Iris pigment epithelial cell (primary cell): ENCODE measurements around the gene RIMKLA.

Experiments
- DNase-seq: peaks from one replicate; pipeline ENCODE4 v3.0.0-alpha.2; 2011; ENCODE audit warnings: low read depth

Gene RIMKLA

GRCh38 chr1:42380586-42381279 is at the start of gene RIMKLA:
TSS of gene RIMKLA (plus strand) at chr1:42380792. CDS start at chr1:42380935, 143 bp downstream.
- peak; percentile 31 for DNase-seq

GRCh38 chr1:42332877-42333276 is 47.7 kb upstream of the RIMKLA start:
- DNase-seq = no peak

- DNase-seq = no peak
Measured at GRCh38 chr1:42333662-42334239, 46.8 kb upstream of the RIMKLA start.

DNA sequence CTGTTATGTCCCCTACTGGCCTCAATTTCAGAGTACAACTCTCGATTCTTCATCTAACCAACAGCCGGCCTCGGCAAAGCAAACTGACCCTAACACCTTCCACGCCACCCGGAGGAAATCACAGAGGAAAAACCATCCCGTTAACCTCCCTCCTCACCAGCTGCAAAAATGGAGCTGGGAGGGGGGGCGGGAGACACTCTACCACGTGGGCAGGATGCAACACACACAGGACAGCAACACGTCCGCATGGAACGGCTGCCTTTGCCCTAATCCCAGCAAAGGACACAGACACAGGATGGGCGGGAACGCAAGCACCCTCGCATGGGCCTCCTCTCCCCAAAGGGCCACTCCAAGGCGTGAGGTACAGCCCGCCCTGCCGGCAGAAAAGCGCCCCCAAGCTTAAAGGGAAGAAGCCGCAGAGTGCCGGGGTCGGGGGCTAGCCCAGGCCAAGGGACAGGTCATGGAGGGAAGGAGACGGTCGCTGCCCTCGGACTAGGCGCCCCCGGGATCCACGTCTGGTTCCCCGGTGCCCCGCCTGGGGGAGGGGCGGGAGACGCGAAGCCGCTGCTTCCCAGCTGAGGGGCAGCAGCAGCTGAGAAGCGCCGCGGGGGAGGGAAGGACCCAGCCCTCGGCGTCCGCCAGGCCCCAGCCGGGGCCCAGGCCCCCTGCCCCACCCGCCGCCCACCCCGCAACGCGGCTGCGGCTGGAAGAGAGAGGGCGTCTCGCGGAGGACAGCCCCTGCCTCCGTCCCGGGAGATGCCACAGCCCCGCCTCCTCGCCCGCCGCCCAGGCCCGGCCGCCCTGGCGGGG is 46.1 kb upstream of the RIMKLA start:
- DNase-seq = peak; percentile 56

DNA sequence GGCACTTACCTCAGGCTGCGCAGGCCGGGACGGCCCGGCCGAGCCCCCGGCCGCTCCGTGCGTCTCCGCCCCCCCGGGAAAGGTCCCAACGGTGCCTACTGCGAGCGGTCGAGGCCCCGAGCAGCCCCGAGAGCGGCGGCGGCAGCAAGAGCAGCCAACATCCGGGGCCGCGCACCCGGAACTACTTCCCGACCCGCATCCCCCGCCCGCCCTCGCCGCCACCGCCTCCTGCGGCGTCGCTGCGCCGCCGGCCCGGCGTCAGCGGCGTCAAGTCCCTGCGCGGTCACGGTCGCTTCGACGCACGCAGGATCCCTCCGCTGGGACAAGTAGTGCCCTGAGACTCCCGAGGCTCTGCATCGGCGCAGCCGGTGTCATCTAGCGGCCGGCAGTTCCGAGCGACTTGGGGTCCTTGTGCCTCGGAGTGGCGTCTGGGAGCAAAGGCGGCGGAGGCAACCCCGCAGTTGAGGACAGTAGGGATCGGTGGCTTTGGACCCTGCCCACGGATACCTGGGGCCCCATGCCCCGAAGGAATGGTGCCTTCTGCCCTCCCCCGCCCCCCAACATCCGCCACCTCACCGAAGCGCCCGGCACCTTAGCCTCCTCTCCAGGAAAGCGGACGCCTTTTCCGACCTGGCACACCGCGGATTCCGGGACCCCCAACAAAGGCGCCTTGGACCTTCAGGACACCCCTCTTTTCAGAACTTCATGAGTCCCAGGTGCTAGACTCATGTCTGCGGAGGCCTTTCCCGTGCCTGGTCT is 45.4 kb upstream of the RIMKLA start, which contains the start of gene FOXJ3:
Gene FOXJ3 (minus strand): TSS at position 186 of the 759 bp plus-strand sequence. CDS start 24,142 bp downstream, outside the sequence.
- peak; percentile 95 for DNase-seq

DNA sequence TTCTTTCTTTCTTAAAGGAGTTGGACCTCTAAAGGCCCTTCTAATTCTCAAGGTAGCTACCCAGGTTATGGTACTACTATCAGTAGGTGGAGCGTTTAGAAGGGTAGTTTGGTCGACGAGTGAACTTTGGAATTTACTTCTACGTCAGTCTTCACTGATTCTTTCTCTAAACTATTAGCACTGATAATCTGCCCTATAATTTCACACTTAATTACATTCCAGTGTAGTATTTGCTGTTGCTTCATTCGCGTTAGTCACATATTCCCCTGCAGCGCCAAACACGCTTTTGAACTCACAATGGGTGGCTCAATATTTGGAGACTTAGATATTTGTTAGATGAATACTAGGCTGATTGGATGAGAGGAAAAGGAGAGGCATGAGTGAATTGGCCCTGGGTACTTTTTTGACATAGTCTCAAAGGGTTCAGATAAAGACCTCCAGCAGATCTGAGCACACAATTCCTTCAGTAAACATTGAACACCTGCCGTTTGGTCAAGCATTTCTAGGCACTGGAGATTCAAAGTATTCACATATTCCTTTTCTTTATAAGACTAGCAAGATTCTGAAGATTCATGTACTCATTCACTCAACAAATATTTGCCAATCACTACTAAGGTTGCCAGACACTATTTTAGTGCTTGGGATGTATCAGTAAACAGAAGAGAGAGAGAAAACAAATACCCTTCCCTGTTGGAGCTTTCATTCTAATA is 44.6 kb upstream of the RIMKLA start:
- peak; percentile 77 for DNase-seq

DNA sequence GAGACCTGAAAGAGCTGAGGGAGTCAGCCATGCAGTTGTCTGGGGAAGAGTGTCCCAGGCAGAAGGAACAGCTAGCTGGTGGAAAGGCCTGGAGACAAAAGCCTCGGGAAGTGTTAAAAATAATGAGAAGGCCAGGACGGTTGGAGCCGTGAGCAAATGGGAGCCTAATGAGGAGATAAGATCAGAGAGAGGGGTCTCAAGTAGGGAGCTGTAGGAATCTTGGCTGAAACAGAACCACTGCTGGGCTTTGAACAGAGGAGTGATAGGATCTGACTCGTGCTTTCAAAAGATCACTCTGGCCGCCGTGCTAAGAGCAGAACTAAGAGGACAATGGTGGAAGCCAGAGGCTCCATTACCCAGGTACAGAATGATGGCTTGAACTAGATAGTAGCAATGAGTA is 43.6 kb upstream of the RIMKLA start:
- DNase-seq = no peak

DNA sequence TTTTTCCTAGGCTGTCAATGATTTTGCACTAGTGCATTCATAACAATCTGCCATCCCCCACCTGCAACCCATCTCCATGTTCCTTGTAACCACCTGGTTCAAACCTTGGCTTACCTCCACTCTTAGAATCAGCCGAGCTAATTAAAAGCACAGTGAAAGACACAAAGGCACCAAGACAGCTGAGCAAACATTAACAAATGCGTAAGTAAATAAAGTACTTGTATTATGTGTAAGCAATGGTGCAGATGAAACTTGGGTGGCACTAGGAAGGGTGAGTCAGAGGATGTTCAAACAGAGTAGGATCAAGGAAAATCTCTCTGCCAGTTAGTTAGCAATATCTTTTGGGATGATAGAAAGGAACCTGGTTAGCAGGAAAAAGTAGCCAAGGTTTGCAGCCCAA is 40.5 kb upstream of the RIMKLA start:
- DNase-seq = peak; percentile 40

- no peak for DNase-seq
Measured at GRCh38 chr1:42340901-42341300, 39.7 kb upstream of the RIMKLA start.

DNA sequence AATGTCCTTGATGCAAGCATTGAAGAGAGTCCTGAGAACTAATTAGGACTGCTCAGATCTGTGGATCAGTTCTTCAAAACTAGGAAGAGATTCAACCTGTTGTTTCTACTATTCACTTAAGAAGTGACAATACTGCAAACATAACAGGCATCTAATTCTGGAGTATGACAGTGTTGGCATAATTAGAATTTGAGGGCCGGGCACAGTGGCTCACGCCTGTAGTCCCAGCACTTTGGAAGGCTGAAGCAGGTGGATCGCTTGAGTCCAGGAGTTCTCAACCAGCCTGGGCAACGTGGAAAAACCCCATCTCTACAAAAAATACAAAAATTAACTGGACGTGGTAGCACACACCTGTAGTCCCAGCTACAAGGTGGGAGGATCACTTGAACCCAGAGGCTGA is 37.5 kb upstream of the RIMKLA start:
- no peak for DNase-seq

GRCh38 chr1:42348498-42348897 is 32.1 kb upstream of the RIMKLA start:
- DNase-seq = no peak

DNA sequence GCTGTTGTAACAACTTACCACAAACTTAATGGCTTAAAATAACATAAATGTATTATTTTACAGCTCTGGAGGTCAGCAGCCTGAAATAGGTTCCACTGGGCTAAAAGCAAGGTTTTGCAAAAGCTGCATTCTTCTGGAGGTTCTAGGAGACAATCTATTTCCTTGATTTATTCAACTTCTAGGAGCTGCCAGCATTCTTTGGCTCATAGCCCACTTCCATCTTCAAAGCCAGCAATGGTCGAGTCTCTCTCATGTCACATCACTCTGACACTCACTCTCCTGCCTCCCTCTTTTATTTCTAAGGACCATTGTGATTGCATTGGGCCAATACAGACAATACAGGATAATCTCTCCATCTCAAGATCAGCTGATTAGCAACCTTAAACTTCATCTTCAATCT is 30.5 kb upstream of the RIMKLA start:
- no peak for DNase-seq

- no peak for DNase-seq
Measured at GRCh38 chr1:42358791-42359190, 21.8 kb upstream of the RIMKLA start.

DNA sequence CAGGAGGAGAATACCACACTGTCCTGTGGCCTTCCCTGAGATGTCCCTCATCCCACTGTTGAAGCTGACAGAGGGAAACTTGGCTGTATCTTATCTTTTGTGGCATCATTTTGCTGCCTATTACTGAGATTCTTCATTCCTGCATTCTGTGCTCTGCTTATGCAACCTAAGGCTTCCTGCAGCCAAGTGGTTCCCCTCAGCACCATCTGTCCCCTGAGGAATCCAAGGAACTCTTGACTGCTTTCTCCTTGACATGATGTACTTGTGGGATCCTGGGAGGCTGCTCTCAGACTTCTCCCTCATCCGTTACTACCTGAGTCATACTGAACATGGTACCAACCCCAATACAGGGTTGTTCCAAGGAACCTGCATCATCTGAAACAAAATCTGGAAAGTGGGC is 21.1 kb upstream of the RIMKLA start:
- DNase-seq = no peak

GRCh38 chr1:42364089-42364488 is 16.5 kb upstream of the RIMKLA start:
- DNase-seq = no peak

GRCh38 chr1:42364542-42364941 is 16.1 kb upstream of the RIMKLA start:
- no peak for DNase-seq

- no peak for DNase-seq
Measured at GRCh38 chr1:42365118-42365517, 15.5 kb upstream of the RIMKLA start.

DNA sequence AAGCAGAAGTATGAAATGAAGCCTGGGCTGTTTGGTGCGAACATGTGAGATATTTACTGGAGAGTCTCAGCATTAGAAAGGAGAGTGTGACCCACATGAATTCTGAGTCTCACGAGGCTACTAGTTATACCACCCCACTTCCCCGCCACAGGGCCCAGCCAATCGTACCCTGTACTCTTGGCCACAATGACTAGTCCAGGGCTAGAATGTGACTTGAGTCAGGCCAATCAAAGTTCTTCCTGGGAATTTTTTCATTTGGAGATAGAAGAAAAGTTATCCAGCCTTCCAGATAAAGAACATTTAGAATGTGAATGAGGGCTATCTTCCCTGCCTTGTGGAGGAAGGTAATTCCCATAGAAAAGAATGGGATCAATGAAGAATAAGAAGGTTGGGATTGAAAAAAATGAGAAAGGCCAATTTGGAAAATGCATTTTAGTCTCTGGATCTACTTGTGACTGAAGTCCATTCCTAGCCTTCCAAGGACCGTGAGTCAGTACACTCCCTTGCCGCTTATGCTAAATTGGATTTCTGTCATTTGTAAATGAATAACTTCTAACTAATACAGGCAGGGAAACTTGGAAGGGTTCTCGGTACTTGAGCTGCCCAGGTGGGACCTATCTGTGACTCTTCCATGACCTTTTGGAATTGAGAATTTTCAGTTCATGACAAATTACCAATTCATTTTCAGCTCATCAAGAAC is 12.3 kb upstream of the RIMKLA start:
- DNase-seq = no peak

- no peak for DNase-seq
Measured at GRCh38 chr1:42369471-42369870, 11.1 kb upstream of the RIMKLA start.

DNA sequence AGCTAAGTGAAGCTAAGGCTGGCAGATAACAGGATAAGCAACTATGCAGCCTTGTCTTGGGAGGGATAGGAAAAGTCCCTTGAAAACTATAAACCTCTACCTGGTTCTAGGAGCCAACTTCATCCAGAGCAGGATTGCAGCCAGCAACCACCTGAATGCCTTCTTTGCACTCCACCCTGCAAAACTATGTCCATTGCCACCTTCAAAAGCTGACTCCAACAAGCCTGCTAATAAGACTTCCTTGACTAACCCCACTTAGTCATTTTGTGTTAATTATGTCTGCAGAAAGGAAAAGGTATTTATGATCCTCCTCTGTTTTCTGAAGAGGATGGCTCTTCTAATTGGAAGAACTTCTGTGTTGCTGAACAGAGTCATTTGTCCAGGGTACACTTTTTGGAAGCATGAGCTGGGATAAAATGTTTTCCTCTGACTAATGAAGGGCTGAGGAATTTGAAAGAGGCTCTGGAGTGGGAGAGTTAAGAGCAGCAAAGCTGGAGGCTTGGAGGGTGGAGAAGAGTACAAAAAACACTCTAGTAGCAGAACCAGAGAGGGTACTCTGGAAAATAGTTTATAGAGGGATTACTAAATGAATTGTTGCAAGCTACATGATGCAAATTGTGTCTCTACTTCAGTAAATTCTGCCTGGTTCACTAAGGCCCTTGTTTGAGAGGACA is 9.6 kb upstream of the RIMKLA start:
- no peak for DNase-seq
